Thyroid gland (tissue), 4 donors: ENCODE results near the gene SEC14L2. TPM values are rescaled to one million over a fixed set of nuclear protein-coding genes. Genes with fewer than 3 reads are reported as not detected.
A peak's percentile ranks its signal among the peaks of the same experiment; 100 is the strongest.

Source experiments
- DNase-seq, 2 donors: peaks; one replicate each; pipeline ENCODE4 v3.0.0-alpha.2; 2019
- H3K27ac ChIP-seq, 3 donors: fragments of 200-600 bp; sonication (generic); 1 replicate in 2 of 3; 2 replicates in 1 of 3; pipeline ENCODE4 v1.5.1; 2016 to 2019; ENCODE audit warnings: mild to moderate bottlenecking in 1 of 3, moderate library complexity in 1 of 3
- H3K27me3 ChIP-seq: fragments of 200-600 bp; sonication (generic); one replicate; pipeline ENCODE4 v1.5.1; 2019
- H3K36me3 ChIP-seq, 2 donors: fragments of 200-600 bp; sonication (generic); one replicate each; pipeline ENCODE4 v1.5.1; 2016 to 2019
- H3K4me1 ChIP-seq, 2 donors: fragments of 200-600 bp; sonication (generic); one replicate each; pipeline ENCODE4 v1.5.1; 2017 to 2019
- H3K4me3 ChIP-seq, 3 donors: fragments of 200-600 bp; sonication (generic); replicated peaks in 1 of 3; 1 replicate in 2 of 3; 2 replicates in 1 of 3; pipeline ENCODE4 v1.5.1; 2016; ENCODE audit warnings: mild to moderate bottlenecking in 1 of 3
- H3K9me3 ChIP-seq: fragments of 200-600 bp; sonication (generic); one replicate; pipeline ENCODE4 v1.5.1; 2017
- POLR2A ChIP-seq, 2 donors: fragments of 450-650 bp; IDR thresholded peaks; one replicate each; pipeline ENCODE4 v1.6.1; 2017; ENCODE audit warnings: antibody characterized with exemption in 2 of 2, mild to moderate bottlenecking in 2 of 2, moderate library complexity in 1 of 2
- WGBS, 2 donors: methylation state at CpG; one replicate each; pipeline ENCODE4 v1.1.5; 2017; 5-methylcytosine and 5-hydroxymethylcytosine counted together
- intact Hi-C: fragments of 100-400 bp; cut with DNase I; formaldehyde crosslinking; loops from one replicate; pipeline ENCODE4 v1.15.1; 2023
- total RNA-seq, 4 donors: library from RNA; depleted of rRNA; stranded (reverse); fragments of >200 nt; gene quantifications; one replicate each; pipeline ENCODE4 v1.2.3, GENCODE V29; 2016
- TF ChIP-seq, protein P1 (sequence below), 6 experiments: fragments of 200-600 bp in 3 of 6; fragments of 450-650 bp in 3 of 6; sonication (generic) in 3 of 6; IDR thresholded peaks; one replicate each; pipeline ENCODE4 v1.5.1; 2016 to 2019; ENCODE audit warnings: antibody characterized with exemption in 6 of 6, mild to moderate bottlenecking in 2 of 6, inconsistent platforms in 1 of 6, moderate library complexity in 1 of 6

The SEC14L2 gene
- total RNA-seq, 4 donors from 2014 or later, result 26.6 to 59.1 (median 30.4) TPM

DNA sequence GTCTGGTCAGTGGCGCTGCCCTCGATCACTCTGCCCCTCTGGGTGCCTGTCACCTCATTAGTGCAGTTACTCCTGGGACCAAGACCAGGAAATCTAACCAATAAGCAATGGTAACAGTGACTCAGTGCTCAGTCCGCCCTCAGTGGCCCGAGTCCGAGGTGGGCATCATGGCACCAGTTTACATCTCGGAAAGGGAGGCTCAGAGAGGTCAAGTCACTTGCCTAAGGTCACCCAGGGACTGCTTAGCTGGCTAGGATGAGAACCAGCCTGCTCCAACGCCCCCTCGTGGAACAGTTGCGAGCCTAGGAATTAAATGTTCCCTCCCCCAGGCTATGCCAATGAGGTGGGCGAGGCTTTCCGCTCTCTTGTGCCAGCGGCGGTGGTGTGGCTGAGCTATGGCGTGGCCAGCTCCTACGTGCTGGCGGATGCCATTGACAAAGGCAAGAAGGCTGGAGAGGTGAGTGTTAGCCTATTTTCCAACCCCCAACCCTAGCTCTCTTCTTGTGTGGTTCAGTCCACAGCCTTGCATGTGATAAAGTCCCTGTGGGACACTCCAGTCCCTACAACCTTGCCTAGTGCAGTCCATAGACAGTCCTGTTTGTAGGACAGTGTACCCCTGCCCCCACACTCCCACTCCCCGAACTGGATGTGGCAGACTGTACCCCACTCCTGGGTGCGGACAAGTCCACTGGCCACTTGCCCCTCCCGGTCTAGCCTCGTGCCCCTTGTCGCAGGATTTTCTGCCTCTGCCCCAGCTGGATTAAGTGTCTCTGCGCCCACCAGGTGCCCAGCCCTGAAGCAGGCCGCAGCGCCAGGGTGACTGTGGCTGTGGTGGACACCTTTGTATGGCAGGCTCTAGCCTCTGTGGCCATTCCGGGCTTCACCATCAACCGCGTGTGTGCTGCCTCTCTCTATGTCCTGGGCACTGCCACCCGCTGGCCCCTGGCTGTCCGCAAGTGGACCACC lies 29.9 kb downstream of the SEC14L2 start:
- Histone ChIP-seq H3K27me3 (no peaks in the 10 kb centered on the region), H3K4me3 (peak overlapping the region in 2 of 3 donors; percentile 62 to 82), H3K36me3 (no peaks in the 10 kb centered on the region), H3K9me3 (no peaks in the 10 kb centered on the region), H3K27ac (peak overlapping the region; percentile 71 to 86 (median 78)), H3K4me1 (peaks cover 25 to 38% of the 10 kb centered on the region in 2 donors)
- TF ChIP-seq, protein P1, sequence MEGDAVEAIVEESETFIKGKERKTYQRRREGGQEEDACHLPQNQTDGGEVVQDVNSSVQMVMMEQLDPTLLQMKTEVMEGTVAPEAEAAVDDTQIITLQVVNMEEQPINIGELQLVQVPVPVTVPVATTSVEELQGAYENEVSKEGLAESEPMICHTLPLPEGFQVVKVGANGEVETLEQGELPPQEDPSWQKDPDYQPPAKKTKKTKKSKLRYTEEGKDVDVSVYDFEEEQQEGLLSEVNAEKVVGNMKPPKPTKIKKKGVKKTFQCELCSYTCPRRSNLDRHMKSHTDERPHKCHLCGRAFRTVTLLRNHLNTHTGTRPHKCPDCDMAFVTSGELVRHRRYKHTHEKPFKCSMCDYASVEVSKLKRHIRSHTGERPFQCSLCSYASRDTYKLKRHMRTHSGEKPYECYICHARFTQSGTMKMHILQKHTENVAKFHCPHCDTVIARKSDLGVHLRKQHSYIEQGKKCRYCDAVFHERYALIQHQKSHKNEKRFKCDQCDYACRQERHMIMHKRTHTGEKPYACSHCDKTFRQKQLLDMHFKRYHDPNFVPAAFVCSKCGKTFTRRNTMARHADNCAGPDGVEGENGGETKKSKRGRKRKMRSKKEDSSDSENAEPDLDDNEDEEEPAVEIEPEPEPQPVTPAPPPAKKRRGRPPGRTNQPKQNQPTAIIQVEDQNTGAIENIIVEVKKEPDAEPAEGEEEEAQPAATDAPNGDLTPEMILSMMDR (IDR thresholded peaks at IDR 0.05), result peak in 4 of 6 experiments; percentile 73 to 81 (median 79)
- peak in 1 of 2 donors; percentile 19 for TF ChIP-seq POLR2A (IDR thresholded peaks at IDR 0.05)
- DNase-seq, result peak; percentile 90 to 92
- 48 to 57% methylated on average over 19 to 28 of the region's 29 CpGs for WGBS, 2 donors
- intact Hi-C loops, result loop anchor here (5.0 kb wide), 1 partner anchor 34 kb away; no protein-coding TSS in a partner anchor

- H3K27ac ChIP-seq, result no peak overlapping the region
- no peaks in the 10 kb centered on the region for H3K36me3 ChIP-seq
- peaks cover 13 to 26% of the 10 kb centered on the region in 2 donors for H3K4me1 ChIP-seq
- TF ChIP-seq, protein P1 (IDR thresholded peaks at IDR 0.05), result no peak
- TF ChIP-seq POLR2A (IDR thresholded peaks at IDR 0.05), result no peak
- DNase-seq, result no peak
- H3K27me3 ChIP-seq, result no peaks in the 10 kb centered on the region
- no peak overlapping the region for H3K4me3 ChIP-seq
- intact Hi-C loops, result loop anchor here (5.0 kb wide), 1 partner anchor 36 kb away; no protein-coding TSS in a partner anchor
- no peaks in the 10 kb centered on the region for H3K9me3 ChIP-seq
- 94 to 100% methylated on average over 1 of the region's 1 CpG for WGBS, 2 donors
Measured at GRCh38 chr22:30427871-30428270, 31.1 kb downstream of the SEC14L2 start.

- DNase-seq, result no peak
- Histone ChIP-seq H3K27ac (no peak overlapping the region), H3K27me3 (no peaks in the 10 kb centered on the region), H3K4me3 (no peak overlapping the region), H3K36me3 (no peaks in the 10 kb centered on the region), H3K9me3 (no peaks in the 10 kb centered on the region), H3K4me1 (peaks cover 5 to 16% of the 10 kb centered on the region in 2 donors)
- 51% methylated on average over 4 of the region's 4 CpGs for WGBS, 2 donors
- intact Hi-C loops, result loop anchor here (5.0 kb wide), 1 partner anchor 38 kb away; no protein-coding TSS in a partner anchor
- TF ChIP-seq POLR2A (IDR thresholded peaks at IDR 0.05), result no peak
Measured at GRCh38 chr22:30429887-30430286, 33.1 kb downstream of the SEC14L2 start.

- 82 to 86% methylated on average over 4 of the region's 4 CpGs for WGBS, 2 donors
- intact Hi-C loops, result no loop called here
- H3K4me1 ChIP-seq, result peaks cover 0 to 8% of the 10 kb centered on the region in 2 donors
- no peak for TF ChIP-seq POLR2A (IDR thresholded peaks at IDR 0.05)
- TF ChIP-seq, protein P1 (IDR thresholded peaks at IDR 0.05), result no peak
- H3K4me3 ChIP-seq, result no peak overlapping the region
- no peaks in the 10 kb centered on the region for H3K9me3 ChIP-seq
- no peaks in the 10 kb centered on the region for H3K36me3 ChIP-seq
- H3K27ac ChIP-seq, result no peak overlapping the region
- H3K27me3 ChIP-seq, result no peaks in the 10 kb centered on the region
- DNase-seq, result no peak
Measured at GRCh38 chr22:30430933-30431332, 34.1 kb downstream of the SEC14L2 start.

- no peak overlapping the region for H3K27ac ChIP-seq
- DNase-seq, result no peak
- no peaks in the 10 kb centered on the region for H3K36me3 ChIP-seq
- H3K27me3 ChIP-seq, result no peaks in the 10 kb centered on the region
- H3K9me3 ChIP-seq, result no peaks in the 10 kb centered on the region
- H3K4me1 ChIP-seq, result no peaks in the 10 kb centered on the region
- no peak overlapping the region for H3K4me3 ChIP-seq
- intact Hi-C loops, result no loop called here
- no peak for TF ChIP-seq POLR2A (IDR thresholded peaks at IDR 0.05)
- TF ChIP-seq, protein P1 (IDR thresholded peaks at IDR 0.05), result no peak
- 73 to 86% methylated on average over 2 to 3 of the region's 4 CpGs for WGBS, 2 donors
Measured at GRCh38 chr22:30432096-30432495, 35.3 kb downstream of the SEC14L2 start.
